Psoas muscle (tissue), 8 donors: ENCODE data around the gene TAOK2. TPM values are rescaled to one million over a fixed set of nuclear protein-coding genes. Genes with fewer than 3 reads are reported as not detected.

Experiments
- ATAC-seq, 4 donors: fragments of 200-7000 bp; cut with Tn5 transposase; one replicate each; pipeline ENCODE4 v1.9.1; 2020; ENCODE audit warnings: moderate library complexity in 3 of 4, mild to moderate bottlenecking in 2 of 4
- DNase-seq, 2 donors: peaks; one replicate each; pipeline ENCODE4 v3.0.0-alpha.2; 2020
- H3K27ac ChIP-seq: fragments of 200-600 bp; one replicate; pipeline ENCODE4 v1.8.0; 2022
- H3K27me3 ChIP-seq, 3 donors: fragments of 200-600 bp in 1 of 3; one replicate each; pipeline versions ENCODE4 v1.6.1 to v1.8.0; 2013 to 2022; ENCODE audit warnings: low read length in 2 of 3, mild to moderate bottlenecking in 2 of 3, moderate library complexity in 1 of 3; ENCODE audit not compliant: insufficient read depth in 3 of 3
- H3K36me3 ChIP-seq, 2 donors: fragments of 200-600 bp in 1 of 2; one replicate each; pipeline versions ENCODE4 v1.6.1 to v1.8.0; 2013 to 2022; ENCODE audit warnings: low read depth in 1 of 2, mild to moderate bottlenecking in 1 of 2, moderate library complexity in 1 of 2; ENCODE audit not compliant: insufficient read depth in 1 of 2
- H3K4me1 ChIP-seq: fragments of 200-600 bp; one replicate; pipeline ENCODE4 v1.8.0; 2022
- H3K4me3 ChIP-seq: fragments of 200-600 bp; one replicate; pipeline ENCODE4 v1.8.0; 2022; ENCODE audit warnings: mild to moderate bottlenecking
- H3K9me3 ChIP-seq: fragments of 200-600 bp; one replicate; pipeline ENCODE4 v1.8.0; 2022
- CTCF ChIP-seq: fragments of 200-600 bp; IDR thresholded peaks from one replicate; pipeline ENCODE4 v1.8.0; 2022; ENCODE audit warnings: antibody characterized with exemption
- WGBS, 3 donors: extraction: QIAGEN DNeasy Blood & Tissue Kit; methylation state at CpG; one replicate each; pipeline versions ENCODE4 v1.1.6 to v1.1.7; 2013; 5-methylcytosine and 5-hydroxymethylcytosine counted together
- intact Hi-C, 2 donors: fragments of 100-400 bp; cut with DNase I; formaldehyde crosslinking; loops; one replicate each; pipeline versions ENCODE4 v1.11.0 to v1.14.2; 2022
- polyA plus RNA-seq, 3 donors: library from polyadenylated mRNA; stranded (reverse); fragments of 200-250 nt; gene quantifications; one replicate each; pipeline ENCODE4 v1.2.3, GENCODE V29; 2013
- total RNA-seq, 4 donors: library from RNA; stranded (reverse); fragmentation: NEBNext Ultra II Directional in 2 of 4; extraction: Animal tissue kit (Norgen Biotek cat#: 25700) in 2 of 4; gene quantifications; one replicate each; pipeline versions ENCODE4 v1.2.1 to v1.2.4, GENCODE V29; 2021 to 2023
- donor health status: healthy with polysubstance abuse.
- donor health status: DM: no; HTN: no; CAD: no; lungs with moderate emphysema.
- donor health status: Bipolar disorder and iron deficiency.
- donor health status: healthy.
- donor health status: DM: yes; HTN: yes; CAD: no.
- donor health status: DM: no; HTN: no; CAD: no.
- donor health status: DM: no; HTN: no; CAD: no.
- donor health status: DM: yes; HTN: yes; CAD: no.

The TAOK2 gene
- total and polyA plus RNA-seq, 7 donors = 15.7 to 30.2 (median 21.8) TPM

- no peak for TF ChIP-seq CTCF
- Histone ChIP-seq H3K4me3 (peak overlapping the region; percentile 75), H3K36me3 (peaks cover 0 to 16% of the 10 kb centered on the region in 2 donors), H3K27ac (peak overlapping the region; percentile 83), H3K4me1 (no peaks in the 10 kb centered on the region), H3K27me3 (no peaks in the 10 kb centered on the region), H3K9me3 (no peaks in the 10 kb centered on the region)
- ATAC-seq (peak in 2 of 4 donors; percentile 25 to 38), DNase-seq (no peak)
- intact Hi-C loops = loop anchor here in 1 of 2 donors (5.0 kb wide), 1 partner anchor 35 kb away; the partner anchor contains the start of gene KCTD13
- WGBS, 3 donors = 5 to 9% (median 8%) methylated on average over 18 of the region's 18 CpGs
These were observed 11.2 kb upstream of the TAOK2 start for GRCh38 chr16:29962344-29962994.

DNA sequence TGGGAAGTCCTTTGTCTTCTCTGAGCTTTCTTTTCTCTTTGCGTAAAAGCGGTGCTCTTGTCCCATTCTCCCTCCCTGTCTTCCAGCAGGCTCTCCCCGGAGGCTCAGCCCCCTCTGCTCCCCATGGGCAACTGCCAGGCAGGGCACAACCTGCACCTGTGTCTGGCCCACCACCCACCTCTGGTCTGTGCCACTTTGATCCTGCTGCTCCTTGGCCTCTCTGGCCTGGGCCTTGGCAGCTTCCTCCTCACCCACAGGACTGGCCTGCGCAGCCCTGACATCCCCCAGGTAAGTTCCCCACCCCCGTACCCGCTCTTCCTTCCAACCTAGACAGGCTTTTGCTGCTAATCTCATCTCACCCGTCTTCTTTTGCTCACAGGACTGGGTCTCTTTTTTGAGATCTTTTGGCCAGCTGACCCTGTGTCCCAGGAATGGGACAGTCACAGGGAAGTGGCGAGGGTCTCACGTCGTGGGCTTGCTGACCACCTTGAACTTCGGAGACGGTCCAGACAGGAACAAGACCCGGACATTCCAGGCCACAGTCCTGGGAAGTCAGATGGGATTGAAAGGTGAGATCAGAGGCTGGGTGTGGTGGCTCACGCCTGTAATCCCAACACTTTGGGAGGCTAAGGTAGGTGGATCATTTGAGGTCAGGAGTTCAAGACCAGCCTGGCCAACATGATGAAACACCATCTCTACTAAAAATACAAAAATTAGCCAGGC lies 10.5 kb upstream of the TAOK2 start:
- no peaks in the 10 kb centered on the region for H3K27me3 ChIP-seq
- intact Hi-C loops = loop anchor here in 1 of 2 donors (5.0 kb wide), 1 partner anchor 36 kb away; the partner anchor contains the start of gene KCTD13
- DNase-seq (no peak), ATAC-seq (no peak)
- no peaks in the 10 kb centered on the region for H3K4me1 ChIP-seq
- H3K27ac ChIP-seq = peak overlapping the region; percentile 83
- H3K9me3 ChIP-seq = no peaks in the 10 kb centered on the region
- WGBS, 3 donors = 80 to 85% (median 82%) methylated on average over 14 of the region's 14 CpGs
- H3K4me3 ChIP-seq = peak overlapping the region; percentile 75
- peaks cover under 1 to 21% of the 10 kb centered on the region in 2 donors for H3K36me3 ChIP-seq
- TF ChIP-seq CTCF = no peak

DNA sequence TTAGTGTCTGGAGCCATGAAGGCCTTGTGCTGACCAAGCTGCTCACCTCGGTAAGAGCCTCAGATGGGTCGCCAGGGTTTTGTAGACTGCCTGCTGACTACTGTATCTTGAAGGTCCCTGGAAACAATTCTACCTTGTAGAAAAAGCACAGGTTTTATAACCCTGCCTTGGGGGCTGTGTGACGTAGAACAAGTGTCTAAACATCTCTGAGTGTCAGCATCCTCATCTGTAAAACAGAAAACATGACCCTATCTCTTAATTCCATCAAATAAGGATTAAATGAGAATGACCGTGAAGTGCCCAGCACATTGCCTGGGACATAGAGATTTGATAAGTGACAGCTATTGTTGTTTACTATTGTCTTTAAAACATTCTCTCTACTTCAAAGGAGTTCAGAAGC lies 5.5 kb upstream of the TAOK2 start:
- DNase-seq (no peak), ATAC-seq (no peak)
- no peak overlapping the region for H3K4me3 ChIP-seq
- no peak for TF ChIP-seq CTCF
- peaks cover 2% of the 10 kb centered on the region for H3K4me1 ChIP-seq
- no peaks in the 10 kb centered on the region for H3K9me3 ChIP-seq
- peaks cover 6 to 52% of the 10 kb centered on the region in 2 donors for H3K36me3 ChIP-seq
- 88 to 95% (median 89%) methylated on average over 4 of the region's 4 CpGs for WGBS, 3 donors
- H3K27me3 ChIP-seq = no peaks in the 10 kb centered on the region
- intact Hi-C loops = no loop called here
- H3K27ac ChIP-seq = no peak overlapping the region

DNA sequence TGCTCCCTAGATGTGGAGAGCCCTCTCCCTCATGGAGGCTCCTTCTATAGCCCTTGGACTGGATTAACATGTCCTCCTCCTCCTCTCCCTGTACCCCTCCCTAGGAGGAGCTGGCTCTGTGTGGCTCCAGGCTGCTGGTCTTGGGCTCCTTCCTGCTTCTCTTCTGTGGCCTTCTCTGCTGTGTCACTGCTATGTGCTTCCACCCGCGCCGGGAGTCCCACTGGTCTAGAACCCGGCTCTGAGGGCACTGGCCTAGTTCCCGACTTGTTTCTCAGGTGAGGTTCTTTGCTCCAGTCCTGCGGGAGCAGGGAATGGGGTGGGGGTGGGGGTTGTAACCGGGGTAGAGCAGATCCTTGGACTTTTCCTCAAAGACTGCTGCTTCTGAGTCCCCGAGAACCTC lies 2.4 kb upstream of the TAOK2 start:
- no peak for TF ChIP-seq CTCF
- H3K4me3 ChIP-seq = no peak overlapping the region
- H3K27ac ChIP-seq = no peak overlapping the region
- H3K27me3 ChIP-seq = no peaks in the 10 kb centered on the region
- peaks cover 6 to 43% of the 10 kb centered on the region in 2 donors for H3K36me3 ChIP-seq
- no peak for DNase-seq
- H3K9me3 ChIP-seq = no peaks in the 10 kb centered on the region
- intact Hi-C loops = loop anchor here in 1 of 2 donors (5.0 to 10.0 kb wide), 3 partner anchors 44 to 1753 kb away; partner anchors contain the start of genes CDIPT and KCTD13
- ATAC-seq = no peak
- peaks cover 20% of the 10 kb centered on the region for H3K4me1 ChIP-seq
- WGBS, 3 donors = 87 to 95% (median 91%) methylated on average over 8 of the region's 8 CpGs
